Omental fat pad (tissue), 4 donors: ENCODE measurements around the gene FBXL7. TPM values are rescaled to one million over a fixed set of nuclear protein-coding genes. Genes with fewer than 3 reads are reported as not detected.

Experiments
- ATAC-seq: fragments of 150-250 bp; one replicate; pipeline ENCODE4 v1.9.1; 2016; ENCODE audit warnings: mild to moderate bottlenecking, moderate library complexity; ENCODE audit not compliant: low FRiP score
- DNase-seq: peaks from one replicate; pipeline ENCODE4 v3.0.0-alpha.2; 2019; ENCODE audit warnings: low spot score
- CTCF ChIP-seq, 3 donors: fragments of 450-650 bp; IDR thresholded peaks; one replicate each; pipeline ENCODE4 v1.5.1; 2016 to 2017; ENCODE audit warnings: antibody characterized with exemption in 3 of 3, mild to moderate bottlenecking in 3 of 3, moderate library complexity in 2 of 3
- total RNA-seq, 4 donors: library from RNA; depleted of rRNA; stranded (reverse); fragments of >200 nt; gene quantifications; one replicate each; pipeline ENCODE4 v1.1.0, GENCODE V29; 2016

The FBXL7 gene
- total RNA-seq, 4 donors from 2014 or later, result 9.1 to 47.1 (median 17.1) TPM

GRCh38 chr5:15558681-15559080 lies 58.7 kb downstream of the FBXL7 start:
- DNase-seq (no peak), ATAC-seq (no peak)
- TF ChIP-seq CTCF (IDR thresholded peaks at IDR 0.05), result no peak

GRCh38 chr5:15560421-15560820 lies 60.4 kb downstream of the FBXL7 start:
- DNase-seq (no peak), ATAC-seq (no peak)
- TF ChIP-seq CTCF (IDR thresholded peaks at IDR 0.05), result no peak

- no peak for DNase-seq
- ATAC-seq, result no peak
- TF ChIP-seq CTCF (IDR thresholded peaks at IDR 0.05), result no peak
These were observed 64.5 kb downstream of the FBXL7 start for GRCh38 chr5:15564523-15564922.

- ATAC-seq, result no peak
These were observed 65.0 kb downstream of the FBXL7 start for GRCh38 chr5:15564957-15565356.

GRCh38 chr5:15566306-15566705 lies 66.3 kb downstream of the FBXL7 start:
- no peak for ATAC-seq
- DNase-seq, result no peak
- no peak for TF ChIP-seq CTCF (IDR thresholded peaks at IDR 0.05)

More at GRCh38 chr5:15564957-15565356, 65.0 kb downstream of the FBXL7 start:
- no peak for TF ChIP-seq CTCF (IDR thresholded peaks at IDR 0.05)
- DNase-seq, result no peak

- TF ChIP-seq CTCF (IDR thresholded peaks at IDR 0.05), result no peak
- ATAC-seq (no peak), DNase-seq (no peak)
These were observed 66.8 kb downstream of the FBXL7 start for GRCh38 chr5:15566789-15567188.

GRCh38 chr5:15570491-15570890 lies 70.5 kb downstream of the FBXL7 start:
- no peak for TF ChIP-seq CTCF (IDR thresholded peaks at IDR 0.05)
- DNase-seq, result no peak
- no peak for ATAC-seq
